H9 (cell line): Measurements from ENCODE around the gene PTGDR. TPM values are rescaled to one million over a fixed set of nuclear protein-coding genes. Genes with fewer than 3 reads are reported as not detected.
A peak's percentile ranks its signal among the peaks of the same experiment; 100 is the strongest.

Experiments used
- DNase-seq: peaks from one replicate; pipeline ENCODE4 v3.0.0-alpha.2; 2017
- H2AFZ ChIP-seq: one replicate; pipeline ENCODE4 v1.6.1; 2013; ENCODE audit warnings: mild to moderate bottlenecking, low read length, control low read depth, moderate library complexity
- H2AK5ac ChIP-seq: 2 replicates; pipeline ENCODE4 v1.6.1; 2013; ENCODE audit warnings: low read length, control low read depth, mixed read lengths; ENCODE audit not compliant: insufficient read length
- H2BK120ac ChIP-seq: one replicate; pipeline ENCODE4 v1.6.1; 2013; ENCODE audit warnings: low read depth, mild to moderate bottlenecking, low read length, control low read depth, inconsistent platforms; ENCODE audit not compliant: poor library complexity, severe bottlenecking
- H2BK12ac ChIP-seq: 2 replicates; pipeline ENCODE4 v1.6.1; 2013; ENCODE audit warnings: low read length, control low read depth, mixed read lengths, low read depth; ENCODE audit not compliant: insufficient read length
- H2BK15ac ChIP-seq: 2 replicates; pipeline ENCODE4 v1.6.1; 2013; ENCODE audit warnings: low read depth, low read length, control low read depth
- H2BK20ac ChIP-seq: one replicate; pipeline ENCODE4 v1.6.1; 2013; ENCODE audit warnings: low read depth, mild to moderate bottlenecking, low read length, control low read depth, inconsistent platforms; ENCODE audit not compliant: poor library complexity, severe bottlenecking
- H2BK5ac ChIP-seq: 2 replicates; pipeline ENCODE4 v1.6.1; 2013; ENCODE audit warnings: low read length, control low read depth, mixed read lengths; ENCODE audit not compliant: insufficient read length
- H3K14ac ChIP-seq: 2 replicates; pipeline ENCODE4 v1.6.1; 2013; ENCODE audit warnings: low read length, control low read depth; ENCODE audit not compliant: insufficient read depth
- H3K18ac ChIP-seq: 2 replicates; pipeline ENCODE4 v1.6.1; 2013; ENCODE audit warnings: low read depth, mild to moderate bottlenecking, mixed read lengths, low read length, control low read depth; ENCODE audit not compliant: insufficient read length
- H3K23ac ChIP-seq: 2 replicates; pipeline ENCODE4 v1.6.1; 2013; ENCODE audit warnings: low read length, control low read depth, mixed read lengths, low read depth; ENCODE audit not compliant: insufficient read length
- H3K23me2 ChIP-seq: 2 replicates; pipeline ENCODE4 v1.6.1; 2013; ENCODE audit warnings: low read depth, mild to moderate bottlenecking, mixed read lengths, low read length, control low read depth; ENCODE audit not compliant: insufficient read length, poor library complexity, severe bottlenecking
- H3K27ac ChIP-seq: 2 replicates; pipeline ENCODE4 v1.5.1; 2013; ENCODE audit warnings: low read length, control low read depth, mixed read lengths, low read depth; ENCODE audit not compliant: insufficient read length
- H3K27me3 ChIP-seq: 2 replicates; pipeline ENCODE4 v1.6.1; 2013; ENCODE audit warnings: low read length, control low read depth, inconsistent platforms; ENCODE audit not compliant: insufficient read depth
- H3K4ac ChIP-seq: 2 replicates; pipeline ENCODE4 v1.6.1; 2013; ENCODE audit warnings: low read depth, mild to moderate bottlenecking, control low read depth, inconsistent platforms, low read length, moderate library complexity
- H3K4me1 ChIP-seq: 2 replicates; pipeline ENCODE4 v1.6.1; 2013; ENCODE audit warnings: low read length, control low read depth, inconsistent platforms; ENCODE audit not compliant: insufficient read depth
- H3K4me2 ChIP-seq: 2 replicates; pipeline ENCODE4 v1.6.1; 2013; ENCODE audit warnings: low read length, control low read depth, mixed read lengths; ENCODE audit not compliant: insufficient read length, insufficient read depth
- H3K56ac ChIP-seq: 2 replicates; pipeline ENCODE4 v1.6.1; 2013; ENCODE audit warnings: low read depth, mild to moderate bottlenecking, mixed read lengths, low read length, control low read depth; ENCODE audit not compliant: insufficient read length
- H3K79me1 ChIP-seq: 2 replicates; pipeline ENCODE4 v1.6.1; 2013; ENCODE audit warnings: low read depth, mild to moderate bottlenecking, moderate library complexity, low read length, control low read depth, inconsistent platforms; ENCODE audit not compliant: insufficient read depth, poor library complexity, severe bottlenecking
- H3K79me2 ChIP-seq: 2 replicates; pipeline ENCODE4 v1.6.1; 2013; ENCODE audit warnings: low read length, control low read depth, inconsistent platforms; ENCODE audit not compliant: insufficient read depth
- H3K9ac ChIP-seq: 2 replicates; pipeline ENCODE4 v1.6.1; 2013; ENCODE audit warnings: low read length, control low read depth, mixed read lengths; ENCODE audit not compliant: insufficient read length; ENCODE audit errors: extremely low read depth
- H3K9me3 ChIP-seq: one replicate; pipeline ENCODE4 v1.6.1; 2013; ENCODE audit warnings: low read depth, low read length, inconsistent platforms; ENCODE audit not compliant: control insufficient read depth
- H3T11ph ChIP-seq: one replicate; pipeline ENCODE4 v1.6.1; 2013; ENCODE audit warnings: mild to moderate bottlenecking, low read length, control low read depth, inconsistent platforms
- H4K20me1 ChIP-seq: one replicate; pipeline ENCODE4 v1.6.1; 2013; ENCODE audit not compliant: control insufficient read depth, insufficient read length, insufficient read depth
- H4K5ac ChIP-seq: 2 replicates; pipeline ENCODE4 v1.6.1; 2013; ENCODE audit warnings: low read depth, mild to moderate bottlenecking, mixed read lengths, low read length, control low read depth; ENCODE audit not compliant: insufficient read length
- H4K8ac ChIP-seq: replicated peaks from 2 replicates; pipeline ENCODE4 v1.6.1; 2013; ENCODE audit warnings: low read length, control low read depth, mixed read lengths, low read depth; ENCODE audit not compliant: insufficient read length
- H4K91ac ChIP-seq: 2 replicates; pipeline ENCODE4 v1.6.1; 2013; ENCODE audit warnings: low read depth, mild to moderate bottlenecking, moderate library complexity, mixed read lengths, low read length, control low read depth; ENCODE audit not compliant: insufficient read length
- H3K27ac Mint-ChIP-seq, 3 experiments: 2 replicates in 2 of 3; 3 replicates in 1 of 3; pipeline ENCODE4 v1.8.0; 2020 to 2021; ENCODE audit warnings: mixed read lengths in 3 of 3, mild to moderate bottlenecking in 1 of 3, moderate library complexity in 1 of 3
- H3K27me3 Mint-ChIP-seq: 2 replicates; pipeline ENCODE4 v1.8.0; 2021; ENCODE audit warnings: low read depth, mild to moderate bottlenecking, moderate library complexity, mixed read lengths
- H3K36me3 Mint-ChIP-seq, 3 experiments: 2 replicates in 2 of 3; 3 replicates in 1 of 3; pipeline ENCODE4 v1.8.0; 2020 to 2021; ENCODE audit warnings: low read depth in 3 of 3, mixed read lengths in 3 of 3; ENCODE audit not compliant: insufficient read depth in 1 of 3
- H3K4me1 Mint-ChIP-seq, 2 experiments: 2 replicates each; pipeline ENCODE4 v1.8.0; 2020; ENCODE audit warnings: mixed read lengths in 2 of 2
- H3K4me3 Mint-ChIP-seq, 2 experiments: 2 replicates in 1 of 2; 3 replicates in 1 of 2; pipeline ENCODE4 v1.8.0; 2020 to 2021; ENCODE audit warnings: mild to moderate bottlenecking in 2 of 2, mixed read lengths in 2 of 2, moderate library complexity in 1 of 2
- H3K9me3 Mint-ChIP-seq, 2 experiments: 2 replicates in 1 of 2; 3 replicates in 1 of 2; pipeline ENCODE4 v1.8.0; 2020; ENCODE audit warnings: mild to moderate bottlenecking in 2 of 2, mixed read lengths in 2 of 2, moderate library complexity in 1 of 2
- CTCF ChIP-seq: fragments of 200-600 bp; sonication (generic); conservative IDR thresholded peaks from 3 replicates; pipeline ENCODE4 v1.8.0; 2021; ENCODE audit warnings: antibody characterized with exemption, mild to moderate bottlenecking
- total RNA-seq: library from RNA; stranded (reverse); gene quantifications from 2 replicates; pipeline ENCODE4 v1.2.1, GENCODE V29; 2021

The PTGDR gene
- total RNA-seq, 1 experiment from 2014 or later = not detected

GRCh38 chr14:52299692-52300278, 32.3 kb downstream of the PTGDR start:
- H3K27ac ChIP-seq = no peak overlapping the region
- no peak overlapping the region for H3K27ac Mint-ChIP-seq
- no peak overlapping the region for H2AFZ ChIP-seq
- no peak overlapping the region for H2BK20ac ChIP-seq
- no peak overlapping the region for H2AK5ac ChIP-seq
- no peaks in the 10 kb centered on the region for H3K4me1 ChIP-seq
- no peak overlapping the region for H3K14ac ChIP-seq
- H2BK5ac ChIP-seq = no peak overlapping the region
- no peak overlapping the region for H4K5ac ChIP-seq
- H3K4me2 ChIP-seq = no peak overlapping the region
- no peaks in the 10 kb centered on the region for H3K9me3 Mint-ChIP-seq
- H3K27me3 Mint-ChIP-seq = peaks cover 3% of the 10 kb centered on the region; the same call in 1 of the 2 replicates
- no peaks in the 10 kb centered on the region for H4K20me1 ChIP-seq
- H2BK12ac ChIP-seq = no peak overlapping the region
- H3K4me1 Mint-ChIP-seq = peaks cover 8 to 10% of the 10 kb centered on the region in 2 experiments
- H3K4ac ChIP-seq = no peak overlapping the region
- H4K91ac ChIP-seq = no peak overlapping the region
- no peaks in the 10 kb centered on the region for H3K36me3 Mint-ChIP-seq
- no peaks in the 10 kb centered on the region for H3K79me1 ChIP-seq
- H3K9me3 ChIP-seq = no peaks in the 10 kb centered on the region
- H3K79me2 ChIP-seq = no peaks in the 10 kb centered on the region
- DNase-seq = no peak
- H3K4me3 Mint-ChIP-seq = no peak overlapping the region
- no peak overlapping the region for H3K56ac ChIP-seq
- H3K9ac ChIP-seq = no peak overlapping the region
- H3T11ph ChIP-seq = no peak overlapping the region
- peak; percentile 78 for TF ChIP-seq CTCF
- no peak overlapping the region for H4K8ac ChIP-seq
- no peak overlapping the region for H2BK15ac ChIP-seq
- H2BK120ac ChIP-seq = no peak overlapping the region
- no peaks in the 10 kb centered on the region for H3K23me2 ChIP-seq
- no peak overlapping the region for H3K23ac ChIP-seq
- no peaks in the 10 kb centered on the region for H3K27me3 ChIP-seq
- H3K18ac ChIP-seq = no peak overlapping the region
